CD4-positive, alpha-beta T cell treated with Interleukin-6 at 100 ng/mL for 8 hours (primary cell): ENCODE results near the gene LMO7.
A peak's percentile ranks its signal among the peaks of the same experiment; 100 is the strongest.
"Not testable (repeated sequence)": the region's sequence is repeated elsewhere in the genome, so short reads cannot be mapped to it uniquely, and the experiment has no call there.

ENCODE experiments used
- DNase-seq: peaks from one replicate; pipeline ENCODE4 v3.0.0-alpha.2; 2020; ENCODE audit warnings: mixed read lengths, low spot score

LMO7 gene

GRCh38 chr13:75647126-75647784, 11.1 kb downstream of the LMO7 start:
- no peak for DNase-seq

- DNase-seq = no peak
Measured at GRCh38 chr13:75648446-75648845, 12.3 kb downstream of the LMO7 start.

- no peak for DNase-seq
Measured at GRCh38 chr13:75651013-75651412, 14.9 kb downstream of the LMO7 start.

DNA sequence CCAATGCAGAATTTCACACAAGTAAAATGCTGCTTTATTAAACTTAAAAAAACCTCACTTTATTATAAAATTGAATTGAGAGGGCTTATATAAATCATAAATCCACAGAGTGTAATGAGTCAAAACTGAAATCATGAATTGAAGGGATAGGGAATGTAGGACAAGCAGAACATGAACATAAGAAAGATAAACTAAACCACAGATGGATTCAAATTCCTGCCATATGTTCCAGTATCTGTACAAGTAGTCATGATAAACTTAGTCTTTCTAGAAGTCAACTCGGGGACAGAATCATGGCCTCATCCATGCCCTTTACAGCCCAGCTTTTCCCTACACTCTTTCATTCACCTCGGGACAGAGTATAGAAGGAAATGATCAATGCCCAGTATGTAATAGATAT, 16.6 kb downstream of the LMO7 start:
- DNase-seq = no peak

- DNase-seq = no peak
Measured at GRCh38 chr13:75656425-75656989, 20.4 kb downstream of the LMO7 start.

DNA sequence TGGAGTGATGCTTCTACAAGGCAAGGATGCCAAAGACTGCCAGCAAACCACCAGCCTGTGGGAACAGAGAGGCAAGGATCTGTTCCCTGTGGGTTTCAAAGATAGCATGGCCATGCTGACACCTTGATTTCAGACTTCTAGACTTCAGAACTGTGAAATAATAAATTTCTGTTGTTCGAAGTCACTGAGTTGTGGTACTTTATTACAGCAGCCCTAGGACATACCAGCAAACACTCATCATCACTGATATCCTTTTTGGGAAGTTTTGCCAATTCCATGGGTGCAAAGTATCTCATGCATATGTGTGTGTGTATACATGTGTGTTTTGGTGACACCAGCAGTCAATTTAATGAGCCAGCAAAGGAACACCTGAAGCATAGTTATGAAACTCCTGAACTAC, 21.0 kb downstream of the LMO7 start:
- no peak for DNase-seq

- DNase-seq = no peak
Measured at GRCh38 chr13:75660694-75661093, 24.6 kb downstream of the LMO7 start.

DNA sequence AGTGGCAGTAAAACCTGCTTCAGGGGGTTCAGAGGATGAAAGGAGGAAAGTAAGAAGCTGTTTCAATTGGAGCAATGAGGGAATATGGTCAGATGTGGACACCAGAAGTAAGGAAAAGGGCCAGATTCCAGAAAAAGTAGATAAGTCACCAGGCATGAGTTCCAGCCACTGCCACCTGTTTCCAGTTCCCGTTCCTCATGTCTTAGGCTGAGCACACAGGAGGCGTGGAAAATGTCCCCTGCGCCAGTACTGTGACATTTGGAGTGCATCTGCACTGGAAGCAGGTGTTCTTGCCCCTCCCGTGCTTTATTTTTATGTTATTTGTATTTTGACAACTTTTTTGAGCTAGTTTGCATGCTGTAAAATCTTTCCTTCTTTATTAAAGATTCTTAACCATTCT, 25.3 kb downstream of the LMO7 start:
- no peak for DNase-seq

GRCh38 chr13:75666646-75667351, 30.7 kb downstream of the LMO7 start:
- no peak for DNase-seq

GRCh38 chr13:75669706-75670105, 33.6 kb downstream of the LMO7 start:
- no peak for DNase-seq

GRCh38 chr13:75670496-75670895, 34.4 kb downstream of the LMO7 start:
- no peak for DNase-seq

- DNase-seq = no peak
Measured at GRCh38 chr13:75675421-75675820, 39.3 kb downstream of the LMO7 start.

DNA sequence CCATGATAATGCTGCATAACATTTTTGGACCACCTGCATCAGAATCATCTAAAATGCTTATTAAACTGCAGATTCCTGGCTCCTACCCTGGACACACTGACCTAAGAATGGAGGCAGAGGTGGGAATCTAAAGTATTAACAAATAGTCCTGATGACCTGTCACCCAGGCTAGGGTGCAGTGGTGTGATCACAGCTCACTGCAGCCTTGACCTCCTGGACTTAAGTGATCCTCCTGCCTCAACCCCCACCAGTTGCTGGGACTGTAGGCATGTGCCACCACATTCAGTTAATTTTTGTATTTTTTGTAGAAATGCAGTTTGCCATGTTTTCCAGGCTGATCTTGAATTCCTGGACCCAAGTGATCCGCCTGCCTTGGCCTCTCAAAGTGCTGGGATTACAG, 43.3 kb downstream of the LMO7 start:
- no peak for DNase-seq

- not testable (repeated sequence) for DNase-seq
Measured at GRCh38 chr13:75680251-75680650, 44.1 kb downstream of the LMO7 start.

- no peak for DNase-seq
Measured at GRCh38 chr13:75682326-75682725, 46.2 kb downstream of the LMO7 start.

DNA sequence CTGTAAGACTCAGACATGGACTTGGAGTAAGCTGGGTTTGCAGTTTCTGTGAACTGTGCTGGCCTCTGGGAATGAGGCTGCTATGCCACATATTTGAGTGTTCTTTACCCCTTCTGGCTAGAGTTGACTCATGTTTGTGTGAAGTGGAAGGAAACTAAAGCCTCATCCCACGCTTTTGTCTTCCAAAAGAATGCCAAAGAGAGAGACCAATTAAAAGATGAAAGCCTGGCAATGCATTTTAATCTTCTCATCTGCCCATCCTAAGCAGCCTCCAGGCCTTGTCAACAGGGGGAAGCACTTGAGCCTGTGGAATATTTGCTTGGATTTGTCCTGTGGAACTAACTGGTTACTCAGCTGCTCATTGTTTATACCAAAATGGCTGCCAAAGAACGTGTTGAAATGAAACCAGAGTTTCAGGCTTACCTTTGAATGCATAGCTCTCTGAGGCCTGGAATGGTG, 49.1 kb downstream of the LMO7 start:
- no peak for DNase-seq

GRCh38 chr13:75687150-75687763, 51.1 kb downstream of the LMO7 start:
- DNase-seq = no peak

DNA sequence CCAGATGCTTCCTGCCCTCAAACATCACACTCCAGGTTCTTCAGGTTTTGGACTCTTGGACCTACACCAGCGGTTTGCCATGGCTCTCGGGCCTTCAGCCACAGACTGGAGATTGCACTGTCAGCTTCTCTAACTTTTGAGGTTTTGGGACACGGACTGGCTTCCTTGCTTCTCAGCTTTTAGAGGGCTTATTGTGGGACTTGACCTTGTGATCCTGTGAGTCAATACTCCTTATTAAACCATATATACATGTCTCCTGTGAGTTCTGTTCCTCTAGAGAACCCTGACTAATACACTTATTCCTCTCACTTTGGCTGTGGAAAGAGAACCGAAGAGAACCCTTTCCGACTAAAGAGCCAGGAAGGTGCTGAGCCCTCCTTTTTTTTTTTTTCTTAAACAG, 53.6 kb downstream of the LMO7 start:
- DNase-seq = no peak

- DNase-seq = no peak
Measured at GRCh38 chr13:75690607-75691006, 54.5 kb downstream of the LMO7 start.

DNA sequence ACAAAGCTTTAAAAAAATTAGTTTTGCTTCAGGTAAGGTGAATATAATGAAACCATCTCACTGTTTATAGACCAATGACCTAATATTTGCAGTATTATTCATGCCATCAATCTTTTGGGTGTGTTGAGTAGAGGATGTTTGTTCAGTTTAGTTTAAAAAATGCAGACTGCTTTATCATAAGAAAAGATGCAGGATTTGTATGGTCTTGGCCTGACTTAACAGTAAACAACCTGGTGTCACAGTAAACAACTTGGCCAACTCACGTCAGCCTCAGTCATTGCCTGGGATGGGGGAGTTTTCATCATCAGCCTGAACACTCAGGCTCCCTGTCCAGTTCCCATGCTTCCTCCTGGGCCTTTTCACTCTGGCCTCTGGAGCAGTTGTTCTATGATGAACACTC, 55.1 kb downstream of the LMO7 start:
- DNase-seq = no peak

DNA sequence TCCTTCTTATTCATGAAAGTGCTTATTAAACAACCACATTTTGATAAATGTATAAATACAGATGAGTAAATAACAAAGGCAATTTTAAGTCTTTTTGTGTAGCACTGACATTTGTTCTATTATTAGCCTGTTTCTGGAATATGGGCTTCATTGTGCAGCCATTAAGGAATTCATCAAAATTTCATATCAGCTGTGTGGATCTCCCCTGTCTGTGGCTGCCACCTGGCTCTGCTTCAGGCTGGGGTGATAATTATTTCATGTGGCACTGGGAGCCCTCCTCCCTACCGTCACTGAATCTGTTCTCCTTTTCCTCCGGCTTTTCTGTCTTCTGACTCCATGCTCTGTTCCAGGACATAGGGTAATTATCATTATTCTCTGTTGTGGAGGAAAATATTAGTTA, 57.1 kb downstream of the LMO7 start:
- DNase-seq = no peak

- DNase-seq = no peak
Measured at GRCh38 chr13:75694722-75695121, 58.6 kb downstream of the LMO7 start.

DNA sequence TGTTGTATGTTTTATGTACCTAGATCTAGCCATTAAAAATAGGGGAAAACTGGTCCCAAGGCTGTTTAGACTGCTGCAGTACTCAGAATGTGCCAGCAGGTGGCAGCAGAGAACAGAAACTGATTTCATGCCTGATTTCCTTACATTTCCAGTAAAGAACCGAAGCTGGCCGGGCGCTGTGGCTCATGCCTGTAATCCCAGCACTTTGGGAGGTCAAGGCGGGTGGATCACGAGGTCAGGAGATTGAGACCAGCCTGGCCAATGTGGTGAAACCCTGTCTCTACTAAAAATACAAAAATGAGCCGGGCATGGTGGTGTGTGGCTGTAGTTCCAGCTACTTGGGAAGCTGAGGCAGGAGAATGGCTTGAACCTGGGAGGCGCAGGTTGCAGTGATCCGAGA, 59.8 kb downstream of the LMO7 start:
- peak; percentile 61 for DNase-seq
